Gastrocnemius medialis (tissue), 4 donors: ENCODE measurements around the gene CXorf66.

Experiments used
- POLR2A ChIP-seq, 2 donors: fragments of 450-650 bp; IDR thresholded peaks; one replicate each; pipeline ENCODE4 v1.6.1; 2017; ENCODE audit warnings: antibody characterized with exemption in 2 of 2, mild to moderate bottlenecking in 2 of 2, moderate library complexity in 2 of 2
- TF ChIP-seq, protein P1 (sequence below), 5 experiments: fragments of 450-650 bp in 3 of 5; fragments of 200-600 bp in 2 of 5; sonication (generic) in 2 of 5; IDR thresholded peaks in 4 of 5; conservative IDR thresholded peaks in 1 of 5; 1 replicate in 4 of 5; 2 replicates in 1 of 5; pipeline ENCODE4 v1.5.1; 2016 to 2019; ENCODE audit warnings: antibody characterized with exemption in 5 of 5, mild to moderate bottlenecking in 3 of 5, moderate library complexity in 3 of 5

DNA sequence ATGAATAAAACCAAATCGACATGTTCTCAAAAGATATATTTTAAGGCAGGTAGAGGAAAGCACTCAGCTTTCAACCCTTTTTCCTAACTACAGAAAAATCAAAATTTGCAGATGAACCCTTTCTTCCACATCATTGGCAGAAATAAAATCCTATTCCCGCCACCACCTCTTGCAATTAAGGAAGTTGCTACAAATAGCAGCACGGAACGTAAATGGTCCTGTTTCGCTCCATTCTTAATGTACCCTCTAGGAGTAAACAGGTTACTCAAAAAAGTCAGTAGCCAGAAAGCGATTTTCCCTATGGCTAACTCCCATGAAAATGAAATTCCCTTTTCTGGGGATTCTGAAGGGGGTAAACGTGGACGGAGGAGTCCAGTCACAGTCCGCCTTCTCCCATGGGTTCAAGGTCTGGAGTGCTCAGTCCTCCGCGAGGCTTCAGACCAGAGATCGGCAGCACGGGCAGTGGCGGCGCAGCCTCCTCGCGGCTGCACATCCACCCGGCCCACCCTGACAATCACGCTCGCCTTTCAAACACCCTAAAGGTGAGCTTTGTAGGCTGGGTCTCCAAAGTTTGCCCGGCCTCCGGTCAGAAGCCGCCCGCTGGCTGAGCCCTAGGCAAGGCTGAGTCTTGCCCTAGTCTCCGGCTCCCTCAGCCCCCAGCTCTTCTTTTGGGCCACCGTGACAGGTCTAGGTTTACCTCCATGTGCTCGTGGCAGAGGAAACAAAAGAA, 34.2 kb downstream of the CXorf66 start:
- TF ChIP-seq, protein P1, sequence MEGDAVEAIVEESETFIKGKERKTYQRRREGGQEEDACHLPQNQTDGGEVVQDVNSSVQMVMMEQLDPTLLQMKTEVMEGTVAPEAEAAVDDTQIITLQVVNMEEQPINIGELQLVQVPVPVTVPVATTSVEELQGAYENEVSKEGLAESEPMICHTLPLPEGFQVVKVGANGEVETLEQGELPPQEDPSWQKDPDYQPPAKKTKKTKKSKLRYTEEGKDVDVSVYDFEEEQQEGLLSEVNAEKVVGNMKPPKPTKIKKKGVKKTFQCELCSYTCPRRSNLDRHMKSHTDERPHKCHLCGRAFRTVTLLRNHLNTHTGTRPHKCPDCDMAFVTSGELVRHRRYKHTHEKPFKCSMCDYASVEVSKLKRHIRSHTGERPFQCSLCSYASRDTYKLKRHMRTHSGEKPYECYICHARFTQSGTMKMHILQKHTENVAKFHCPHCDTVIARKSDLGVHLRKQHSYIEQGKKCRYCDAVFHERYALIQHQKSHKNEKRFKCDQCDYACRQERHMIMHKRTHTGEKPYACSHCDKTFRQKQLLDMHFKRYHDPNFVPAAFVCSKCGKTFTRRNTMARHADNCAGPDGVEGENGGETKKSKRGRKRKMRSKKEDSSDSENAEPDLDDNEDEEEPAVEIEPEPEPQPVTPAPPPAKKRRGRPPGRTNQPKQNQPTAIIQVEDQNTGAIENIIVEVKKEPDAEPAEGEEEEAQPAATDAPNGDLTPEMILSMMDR (IDR thresholded peaks at IDR 0.05 in 4 of 5, conservative IDR thresholded peaks at IDR 0.05 in 1 of 5), result no peak
- TF ChIP-seq POLR2A (IDR thresholded peaks at IDR 0.05), result no peak
